ENCODE results near the gene ADRB2. TPM values are rescaled to one million over a fixed set of nuclear protein-coding genes. Genes with fewer than 3 reads are reported as not detected.
"Not testable (repeated sequence)": the region's sequence is repeated elsewhere in the genome, so short reads cannot be mapped to it uniquely, and the experiment has no call there.

The ADRB2 gene
- total RNA-seq, 1 experiment from 2014 or later: 0.20 TPM

- in situ Hi-C loops (cut with HindIII; ENCODE audit: low pct_unique_long_range_greater_than_20kb, low sequenced_read_pairs): no loop called here
- DNase-seq (ENCODE audit: low read depth): no peak
Measured at GRCh38 chr5:148873120-148873519, 46.7 kb downstream of the ADRB2 start.

- DNase-seq (ENCODE audit: low read depth): no peak
- in situ Hi-C loops (cut with HindIII; ENCODE audit: low pct_unique_long_range_greater_than_20kb, low sequenced_read_pairs): no loop called here
Measured at GRCh38 chr5:148873690-148874485, 47.5 kb downstream of the ADRB2 start.

GRCh38 chr5:148875205-148875875 lies 48.9 kb downstream of the ADRB2 start:
- in situ Hi-C loops (cut with HindIII; ENCODE audit: low pct_unique_long_range_greater_than_20kb, low sequenced_read_pairs): no loop called here
- DNase-seq (ENCODE audit: low read depth): no peak

GRCh38 chr5:148877436-148877835 lies 51.0 kb downstream of the ADRB2 start:
- DNase-seq (ENCODE audit: low read depth); in situ Hi-C loops (cut with HindIII; ENCODE audit: low pct_unique_long_range_greater_than_20kb, low sequenced_read_pairs): not testable (repeated sequence)

Other genes with a start within 250 kb of the ADRB2 start
- not detected in 2 replicates for gene HTR4, start 172.1 kb upstream of the ADRB2 start, total RNA-seq (2014; rRNA removed; shearing (Covaris generic); ENCODE audit: low replicate concordance)
- gene SH3TC2, start 236.5 kb downstream of the ADRB2 start, total RNA-seq (2014; rRNA removed; shearing (Covaris generic); ENCODE audit: low replicate concordance): 2.4 and 5.1 TPM in 2 replicates